HG03196 (cell line): ENCODE data around the gene MTG2.

Source experiments
- ATAC-seq: cut with Tn5 transposase; IDR thresholded peaks from one replicate; pipeline ENCODE4 v1.9.1; 2021; ENCODE audit not compliant: unreplicated experiment

MTG2 gene

GRCh38 chr20:62246431-62246830 is 63.6 kb downstream of the MTG2 start:
- no peak for ATAC-seq

GRCh38 chr20:62246872-62247652 is 64.2 kb downstream of the MTG2 start:
- no peak for ATAC-seq

GRCh38 chr20:62248890-62249560 is 66.2 kb downstream of the MTG2 start:
- ATAC-seq, result no peak

GRCh38 chr20:62252342-62252966 is 69.6 kb downstream of the MTG2 start:
- ATAC-seq, result no peak
